ENCODE data around the gene LCE3D. TPM values are rescaled to one million over a fixed set of nuclear protein-coding genes. Genes with fewer than 3 reads are reported as not detected.

Gene LCE3D
- total RNA-seq, 3 donors from 2014 or later (not counting 1 experiment from before 2014, with no cell fraction given) = not detected

DNA sequence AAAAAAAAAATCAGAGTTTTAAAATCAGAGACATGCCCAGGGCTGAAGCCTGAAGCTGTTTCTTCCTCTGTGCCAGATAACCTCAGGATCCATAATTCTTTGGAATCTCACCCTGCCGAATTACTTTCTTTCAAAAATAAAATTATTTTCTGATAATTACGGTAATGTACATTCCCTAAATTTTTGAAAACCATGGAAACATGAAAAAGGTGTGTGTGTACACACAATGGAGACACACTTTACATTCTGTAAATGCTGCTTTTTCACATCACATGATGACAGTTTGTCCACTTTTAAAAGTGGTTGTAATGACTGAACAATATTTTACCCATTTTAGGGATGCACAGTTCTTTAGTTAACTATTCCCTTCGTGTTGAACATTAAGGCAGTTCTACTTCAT, 44.5 kb downstream of the LCE3D start:
- WGBS (ENCODE audit: insufficient coverage) = 71% methylated on average over 2 of the region's 3 CpGs
- no peaks in the 10 kb centered on the region for H3K9me3 Mint-ChIP-seq
- no peaks in the 10 kb centered on the region for H3K4me1 Mint-ChIP-seq
- Histone ChIP-seq H3K4me1 (ENCODE audit: control insufficient read depth, insufficient read depth, low read length) (no peaks in the 10 kb centered on the region), H3K4me3 (ENCODE audit: low read length) (no peak overlapping the region), H3K27me3 (ENCODE audit: control insufficient read depth, insufficient read depth, low read length) (no peaks in the 10 kb centered on the region), H3K36me3 (ENCODE audit: control insufficient read depth, insufficient read depth, low read length) (no peaks in the 10 kb centered on the region), H3K9me3 (ENCODE audit: control insufficient read depth, insufficient read depth, low read length) (no peaks in the 10 kb centered on the region), H3K27ac (ENCODE audit: low read length) (no peak overlapping the region)
- DNase-seq (no peak), ATAC-seq (no peak)
- H3K36me3 Mint-ChIP-seq = no peaks in the 10 kb centered on the region
- no peak overlapping the region for H3K4me3 Mint-ChIP-seq
- H3K27me3 Mint-ChIP-seq (ENCODE audit: low read depth in 2 of 2) = peaks cover 15 to 30% of the 10 kb centered on the region in 2 donors
- TF ChIP-seq, protein P1, sequence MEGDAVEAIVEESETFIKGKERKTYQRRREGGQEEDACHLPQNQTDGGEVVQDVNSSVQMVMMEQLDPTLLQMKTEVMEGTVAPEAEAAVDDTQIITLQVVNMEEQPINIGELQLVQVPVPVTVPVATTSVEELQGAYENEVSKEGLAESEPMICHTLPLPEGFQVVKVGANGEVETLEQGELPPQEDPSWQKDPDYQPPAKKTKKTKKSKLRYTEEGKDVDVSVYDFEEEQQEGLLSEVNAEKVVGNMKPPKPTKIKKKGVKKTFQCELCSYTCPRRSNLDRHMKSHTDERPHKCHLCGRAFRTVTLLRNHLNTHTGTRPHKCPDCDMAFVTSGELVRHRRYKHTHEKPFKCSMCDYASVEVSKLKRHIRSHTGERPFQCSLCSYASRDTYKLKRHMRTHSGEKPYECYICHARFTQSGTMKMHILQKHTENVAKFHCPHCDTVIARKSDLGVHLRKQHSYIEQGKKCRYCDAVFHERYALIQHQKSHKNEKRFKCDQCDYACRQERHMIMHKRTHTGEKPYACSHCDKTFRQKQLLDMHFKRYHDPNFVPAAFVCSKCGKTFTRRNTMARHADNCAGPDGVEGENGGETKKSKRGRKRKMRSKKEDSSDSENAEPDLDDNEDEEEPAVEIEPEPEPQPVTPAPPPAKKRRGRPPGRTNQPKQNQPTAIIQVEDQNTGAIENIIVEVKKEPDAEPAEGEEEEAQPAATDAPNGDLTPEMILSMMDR (IDR thresholded peaks at IDR 0.05) = no peak
- no peak overlapping the region for H3K27ac Mint-ChIP-seq
- intact Hi-C loops (cut with micrococcal nuclease) = no loop called here

GRCh38 chr1:152533327-152533938, 46.9 kb downstream of the LCE3D start:
- no peaks in the 10 kb centered on the region for H3K9me3 ChIP-seq (ENCODE audit: control insufficient read depth, insufficient read depth, low read length)
- no peaks in the 10 kb centered on the region for H3K9me3 Mint-ChIP-seq
- WGBS (ENCODE audit: insufficient coverage) = 17% methylated on average over 5 of the region's 7 CpGs
- H3K4me3 ChIP-seq (ENCODE audit: low read length) = no peak overlapping the region
- no peak overlapping the region for H3K27ac ChIP-seq (ENCODE audit: low read length)
- no peak for ATAC-seq
- H3K4me3 Mint-ChIP-seq = no peak overlapping the region
- intact Hi-C loops (cut with micrococcal nuclease) = no loop called here
- peak in 1 of 2 donors; percentile 10 for DNase-seq
- no peak overlapping the region for H3K27ac Mint-ChIP-seq
- no peaks in the 10 kb centered on the region for H3K36me3 Mint-ChIP-seq
- H3K36me3 ChIP-seq (ENCODE audit: control insufficient read depth, insufficient read depth, low read length) = no peaks in the 10 kb centered on the region
- TF ChIP-seq, protein P1 (IDR thresholded peaks at IDR 0.05) = no peak
- H3K4me1 Mint-ChIP-seq = no peaks in the 10 kb centered on the region
- no peaks in the 10 kb centered on the region for H3K27me3 ChIP-seq (ENCODE audit: control insufficient read depth, insufficient read depth, low read length)
- H3K27me3 Mint-ChIP-seq (ENCODE audit: low read depth in 2 of 2) = peaks cover 17 to 44% of the 10 kb centered on the region in 2 donors
- no peaks in the 10 kb centered on the region for H3K4me1 ChIP-seq (ENCODE audit: control insufficient read depth, insufficient read depth, low read length)

Other genes with a start within 250 kb of the LCE3D start
- gene FLG2, start 220.5 kb downstream of the LCE3D start, total RNA-seq = not detected
- not detected for gene CRNN, start 166.3 kb downstream of the LCE3D start, total RNA-seq
- gene LCE5A, start 69.7 kb downstream of the LCE3D start, total RNA-seq = not detected
- not detected for gene CRCT1, start 66.0 kb downstream of the LCE3D start, total RNA-seq
- not detected for gene LCE3E, start 13.7 kb downstream of the LCE3D start, total RNA-seq
- gene LCE3C, start 19.7 kb upstream of the LCE3D start, total RNA-seq = not detected
- gene LCE3B, start 33.3 kb upstream of the LCE3D start, total RNA-seq = not detected
- not detected for gene LCE3A, start 42.6 kb upstream of the LCE3D start, total RNA-seq
- not detected for gene LCE2D, start 82.9 kb upstream of the LCE3D start, total RNA-seq
- gene LCE2C, start 94.8 kb upstream of the LCE3D start, total RNA-seq = not detected
- gene LCE2B, start 105.6 kb upstream of the LCE3D start, total RNA-seq = not detected
- not detected for gene LCE2A, start 117.8 kb upstream of the LCE3D start, total RNA-seq
- not detected for gene LCE4A, start 127.6 kb upstream of the LCE3D start, total RNA-seq
- not detected for gene KPRP, start 177.5 kb upstream of the LCE3D start, total RNA-seq
- gene LCE1F, start 194.6 kb upstream of the LCE3D start, total RNA-seq = not detected
- not detected for gene LCE1E, start 205.7 kb upstream of the LCE3D start, total RNA-seq
- gene LCE1D, start 216.2 kb upstream of the LCE3D start, total RNA-seq = not detected
- gene LCE1C, start 226.1 kb upstream of the LCE3D start, total RNA-seq = not detected
- gene LCE1B, start 231.5 kb upstream of the LCE3D start, total RNA-seq = not detected
- not detected for gene LCE1A, start 247.0 kb upstream of the LCE3D start, total RNA-seq